Astrocyte (in vitro differentiated cells and primary cell): ENCODE data around the gene ATG14.

Experiments
- CTCF ChIP-seq: IDR thresholded peaks from 2 replicates; pipeline ENCODE4 v1.5.1; 2011; ENCODE audit warnings: low read depth, mild to moderate bottlenecking, inconsistent platforms, low read length, moderate library complexity; ENCODE audit not compliant: insufficient read depth
- EZH2 ChIP-seq: IDR thresholded peaks from 2 replicates; pipeline ENCODE4 v1.6.1; 2012; ENCODE audit warnings: mild to moderate bottlenecking, low read length, inconsistent platforms; ENCODE audit not compliant: insufficient read depth

- TF ChIP-seq CTCF (no peak), EZH2 (no peak)
These were observed 2.9 kb upstream of the ATG14 start for GRCh38 chr14:55414551-55414950.
